ENCODE results near the gene UBR7. TPM values are rescaled to one million over a fixed set of nuclear protein-coding genes. Genes with fewer than 3 reads are reported as not detected.
A peak's percentile ranks its signal among the peaks of the same experiment; 100 is the strongest.

The UBR7 gene
- total RNA-seq, 4 donors from 2014 or later: 20.2 to 40.2 (median 24.5) TPM

DNA sequence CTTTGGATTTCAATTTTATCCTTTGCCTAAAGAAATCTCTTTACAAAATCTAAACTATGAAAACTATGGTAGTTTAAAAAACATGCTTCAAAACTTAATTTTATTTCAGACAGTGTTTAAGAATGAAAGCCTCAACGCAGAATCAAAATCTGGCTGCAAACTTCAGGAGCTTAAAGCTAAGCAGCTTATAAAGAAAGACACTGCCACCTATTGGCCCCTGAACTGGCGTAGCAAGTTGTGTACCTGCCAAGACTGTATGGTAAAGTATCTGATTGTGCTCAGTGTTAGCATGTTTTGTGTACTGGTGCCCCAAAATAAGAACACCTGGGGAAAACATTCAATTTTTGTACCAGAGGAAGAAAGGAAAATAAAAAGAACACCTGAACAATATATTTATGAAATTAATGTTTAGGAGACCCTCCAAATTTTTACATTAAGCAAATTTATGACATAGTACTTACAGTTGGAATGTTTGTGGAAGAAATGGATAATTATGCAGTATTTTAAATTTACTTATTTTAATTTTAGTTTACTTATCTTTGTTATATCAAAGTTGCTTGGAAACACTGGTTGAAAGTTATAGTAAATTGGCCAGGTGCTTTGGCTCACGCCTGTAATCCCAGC is 12.2 kb downstream of the UBR7 start:
- 57 to 60% methylated on average over 3 of the region's 3 CpGs for WGBS, 2 donors
- peak in 1 of 2 donors; percentile 26 for DNase-seq (ENCODE audit: low spot score in 2 of 2)
- Histone ChIP-seq H3K27me3 (no peaks in the 10 kb centered on the region), H3K36me3 (peaks cover 0 to 96% (median 14%) of the 10 kb centered on the region in 3 donors), H3K27ac (no peak overlapping the region), H3K4me1 (no peaks in the 10 kb centered on the region), H3K9me3 (no peaks in the 10 kb centered on the region), H3K4me3 (no peak overlapping the region)
- TF ChIP-seq POLR2A (IDR thresholded peaks at IDR 0.05) (no peak), EP300 (IDR thresholded peaks at IDR 0.05) (no peak)
- TF ChIP-seq, protein P1, sequence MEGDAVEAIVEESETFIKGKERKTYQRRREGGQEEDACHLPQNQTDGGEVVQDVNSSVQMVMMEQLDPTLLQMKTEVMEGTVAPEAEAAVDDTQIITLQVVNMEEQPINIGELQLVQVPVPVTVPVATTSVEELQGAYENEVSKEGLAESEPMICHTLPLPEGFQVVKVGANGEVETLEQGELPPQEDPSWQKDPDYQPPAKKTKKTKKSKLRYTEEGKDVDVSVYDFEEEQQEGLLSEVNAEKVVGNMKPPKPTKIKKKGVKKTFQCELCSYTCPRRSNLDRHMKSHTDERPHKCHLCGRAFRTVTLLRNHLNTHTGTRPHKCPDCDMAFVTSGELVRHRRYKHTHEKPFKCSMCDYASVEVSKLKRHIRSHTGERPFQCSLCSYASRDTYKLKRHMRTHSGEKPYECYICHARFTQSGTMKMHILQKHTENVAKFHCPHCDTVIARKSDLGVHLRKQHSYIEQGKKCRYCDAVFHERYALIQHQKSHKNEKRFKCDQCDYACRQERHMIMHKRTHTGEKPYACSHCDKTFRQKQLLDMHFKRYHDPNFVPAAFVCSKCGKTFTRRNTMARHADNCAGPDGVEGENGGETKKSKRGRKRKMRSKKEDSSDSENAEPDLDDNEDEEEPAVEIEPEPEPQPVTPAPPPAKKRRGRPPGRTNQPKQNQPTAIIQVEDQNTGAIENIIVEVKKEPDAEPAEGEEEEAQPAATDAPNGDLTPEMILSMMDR (IDR thresholded peaks at IDR 0.05): peak in 1 of 5 experiments; percentile 39

DNA sequence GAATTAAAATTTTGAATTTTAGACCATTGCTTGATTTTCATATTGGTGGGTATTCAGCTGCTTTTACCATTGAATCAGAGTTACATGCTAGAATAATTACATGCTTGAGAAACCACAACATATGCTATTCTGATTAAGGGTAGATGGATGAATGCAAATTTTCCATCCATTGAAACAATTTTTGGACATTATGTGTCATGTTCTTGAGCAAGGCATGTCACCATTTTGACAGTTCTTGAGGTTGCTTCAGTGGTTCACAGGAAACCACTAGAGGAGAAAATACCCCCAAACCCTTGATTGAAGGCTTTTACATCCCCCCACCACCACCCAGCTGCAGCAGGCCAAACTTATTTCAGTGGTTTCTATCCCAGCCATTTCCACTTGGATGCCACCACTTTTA is 13.5 kb downstream of the UBR7 start:
- Histone ChIP-seq H3K4me3 (no peak overlapping the region), H3K27me3 (no peaks in the 10 kb centered on the region), H3K27ac (no peak overlapping the region), H3K36me3 (peaks cover 0 to 98% (median 5%) of the 10 kb centered on the region in 3 donors), H3K9me3 (no peaks in the 10 kb centered on the region), H3K4me1 (no peaks in the 10 kb centered on the region)
- no peak for DNase-seq (ENCODE audit: low spot score in 2 of 2)
- TF ChIP-seq POLR2A (IDR thresholded peaks at IDR 0.05) (no peak), EP300 (IDR thresholded peaks at IDR 0.05) (no peak)
- TF ChIP-seq, protein P1 (IDR thresholded peaks at IDR 0.05): no peak

DNA sequence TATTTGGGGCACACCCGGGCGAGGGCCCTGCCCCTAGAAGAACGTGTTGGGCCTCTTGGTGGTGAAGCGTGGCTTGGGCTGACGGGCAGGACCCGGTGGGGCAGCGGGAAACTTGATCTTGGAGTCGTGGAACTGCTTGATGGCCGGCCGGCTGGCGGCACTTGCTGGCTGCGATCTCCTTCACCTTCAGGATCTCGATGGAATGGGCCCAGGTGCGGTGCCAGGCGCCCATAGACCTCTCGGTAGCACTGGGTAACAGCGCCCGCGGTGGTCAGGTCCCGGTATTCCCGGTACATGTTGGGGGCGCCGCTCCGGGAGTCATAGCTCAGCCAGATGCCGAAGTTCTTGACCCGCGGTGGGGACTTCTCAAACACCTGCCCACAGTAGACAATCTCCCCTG is 16.5 kb downstream of the UBR7 start:
- no peaks in the 10 kb centered on the region for H3K4me1 ChIP-seq
- H3K27ac ChIP-seq: no peak overlapping the region
- peaks cover 3 to 97% (median 3%) of the 10 kb centered on the region in 3 donors for H3K36me3 ChIP-seq
- no peak overlapping the region for H3K4me3 ChIP-seq
- TF ChIP-seq, protein P1 (IDR thresholded peaks at IDR 0.05): no peak
- no peak for TF ChIP-seq EP300 (IDR thresholded peaks at IDR 0.05)
- no peak for TF ChIP-seq POLR2A (IDR thresholded peaks at IDR 0.05)
- DNase-seq (ENCODE audit: low spot score in 2 of 2): no peak
- no peaks in the 10 kb centered on the region for H3K27me3 ChIP-seq
- H3K9me3 ChIP-seq: no peaks in the 10 kb centered on the region
- WGBS, 2 donors: 96 to 98% methylated on average over 26 to 27 of the region's 27 CpGs

DNA sequence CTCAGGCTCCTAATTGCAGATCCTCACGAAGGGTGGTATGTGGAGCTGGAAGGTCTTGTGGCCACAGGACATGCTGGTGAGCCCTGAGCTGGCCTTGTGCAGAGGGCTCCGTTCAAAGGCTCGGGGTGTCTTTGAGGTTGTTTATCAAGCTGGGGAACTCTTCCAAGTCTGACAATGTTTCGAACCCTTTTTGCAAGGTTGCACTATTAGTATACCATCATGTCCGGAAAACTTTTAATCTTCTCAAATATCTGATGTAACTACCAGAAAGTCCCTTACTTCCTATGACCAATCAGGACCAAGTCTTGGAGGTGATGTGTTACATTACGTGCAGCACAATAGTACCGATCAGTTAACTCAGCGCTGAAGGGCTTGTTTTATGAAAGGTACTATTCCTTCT is 21.5 kb downstream of the UBR7 start:
- H3K36me3 ChIP-seq: peaks cover 0 to 60% (median 3%) of the 10 kb centered on the region in 3 donors
- no peaks in the 10 kb centered on the region for H3K27me3 ChIP-seq
- TF ChIP-seq POLR2A (IDR thresholded peaks at IDR 0.05): no peak
- TF ChIP-seq, protein P1 (IDR thresholded peaks at IDR 0.05): no peak
- TF ChIP-seq EP300 (IDR thresholded peaks at IDR 0.05): no peak
- H3K4me3 ChIP-seq: no peak overlapping the region
- H3K27ac ChIP-seq: no peak overlapping the region
- DNase-seq (ENCODE audit: low spot score in 2 of 2): no peak
- 92 to 99% methylated on average over 8 of the region's 8 CpGs for WGBS, 2 donors
- peaks cover 0 to 17% (median 0%) of the 10 kb centered on the region in 4 donors for H3K4me1 ChIP-seq
- H3K9me3 ChIP-seq: no peaks in the 10 kb centered on the region

DNA sequence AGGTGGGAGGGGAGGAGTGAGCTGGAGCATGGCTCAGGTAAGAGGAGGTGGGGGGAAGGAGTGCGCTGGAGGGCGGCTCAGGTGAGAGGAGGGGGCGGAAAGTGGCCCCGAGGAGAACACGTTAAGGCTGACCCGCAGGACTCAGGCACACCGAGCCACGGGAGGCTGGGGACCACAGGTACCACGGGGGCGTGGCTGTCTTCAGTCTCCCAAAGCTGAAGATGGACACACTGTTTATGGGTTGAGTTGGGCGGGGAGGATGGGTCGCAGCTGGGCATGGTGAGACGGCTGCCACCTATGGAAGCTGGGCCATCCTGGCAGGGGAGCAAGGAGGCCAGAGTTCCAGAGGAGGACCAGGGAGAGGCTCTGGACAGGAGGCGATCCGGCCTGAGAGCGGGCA is 23.5 kb downstream of the UBR7 start:
- Histone ChIP-seq H3K27me3 (no peaks in the 10 kb centered on the region), H3K36me3 (peaks cover 0 to 41% (median 3%) of the 10 kb centered on the region in 3 donors), H3K9me3 (no peaks in the 10 kb centered on the region), H3K27ac (no peak overlapping the region), H3K4me1 (peaks cover 0 to 17% (median 0%) of the 10 kb centered on the region in 4 donors), H3K4me3 (no peak overlapping the region)
- DNase-seq (ENCODE audit: low spot score in 2 of 2): no peak
- TF ChIP-seq, protein P1 (IDR thresholded peaks at IDR 0.05): no peak
- TF ChIP-seq POLR2A (IDR thresholded peaks at IDR 0.05) (no peak), EP300 (IDR thresholded peaks at IDR 0.05) (no peak)
- WGBS, 2 donors: 94 to 95% methylated on average over 16 of the region's 16 CpGs

Data from tibial nerve (tissue), 4 donors.